Vagina (tissue), 2 donors: ENCODE data around the gene CDKN2AIP.

Experiments
- POLR2A ChIP-seq, 2 donors: fragments of 450-650 bp; IDR thresholded peaks; one replicate each; pipeline ENCODE4 v1.6.1; 2017; ENCODE audit warnings: antibody characterized with exemption in 2 of 2, mild to moderate bottlenecking in 2 of 2, moderate library complexity in 2 of 2
- POLR2AphosphoS5 ChIP-seq, 2 donors: sonication (generic); formaldehyde crosslinking; IDR thresholded peaks; one replicate each; pipeline ENCODE4 v1.9.0; 2017; ENCODE audit warnings: antibody characterized with exemption in 2 of 2, mild to moderate bottlenecking in 2 of 2, low read depth in 1 of 2; ENCODE audit not compliant: insufficient read depth in 1 of 2
- TF ChIP-seq, protein P1 (sequence below), 3 experiments: fragments of 450-650 bp in 2 of 3; fragments of 200-600 bp in 1 of 3; sonication (generic) in 1 of 3; IDR thresholded peaks; one replicate each; pipeline ENCODE4 v1.5.1; 2017 to 2019; ENCODE audit warnings: antibody characterized with exemption in 3 of 3, mild to moderate bottlenecking in 2 of 3, moderate library complexity in 2 of 3

DNA sequence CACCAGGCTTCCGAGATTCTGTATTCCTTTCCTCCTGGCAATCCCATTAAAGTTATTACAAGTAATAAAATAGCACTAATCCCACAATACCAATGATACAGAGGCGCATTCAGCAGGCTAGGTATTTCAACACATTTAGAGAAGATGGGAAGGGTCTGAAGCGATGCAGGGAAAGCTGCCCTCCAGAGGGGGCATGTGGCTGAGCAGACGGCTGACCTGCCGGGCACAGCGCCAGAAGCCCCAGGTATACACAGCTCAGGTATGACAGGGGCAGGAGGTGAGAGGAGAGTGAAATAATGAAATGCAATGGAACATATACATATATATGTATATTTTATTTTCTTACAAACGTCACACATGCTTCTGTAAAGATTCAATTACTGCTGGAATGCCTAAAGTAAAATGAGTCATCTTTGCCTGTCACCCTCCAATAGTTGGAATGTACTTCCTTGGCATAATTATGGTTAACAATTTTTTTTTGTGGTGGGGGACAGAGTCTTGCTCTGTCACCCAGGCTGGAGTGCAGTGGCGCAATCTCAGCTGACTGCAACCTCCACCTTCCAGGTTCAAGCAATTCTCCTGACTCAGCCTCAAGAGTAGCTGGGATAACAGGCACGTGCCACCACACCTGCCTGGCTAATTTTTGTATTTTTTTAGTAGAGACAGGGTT is 21.3 kb upstream of the CDKN2AIP start:
- TF ChIP-seq, protein P1, sequence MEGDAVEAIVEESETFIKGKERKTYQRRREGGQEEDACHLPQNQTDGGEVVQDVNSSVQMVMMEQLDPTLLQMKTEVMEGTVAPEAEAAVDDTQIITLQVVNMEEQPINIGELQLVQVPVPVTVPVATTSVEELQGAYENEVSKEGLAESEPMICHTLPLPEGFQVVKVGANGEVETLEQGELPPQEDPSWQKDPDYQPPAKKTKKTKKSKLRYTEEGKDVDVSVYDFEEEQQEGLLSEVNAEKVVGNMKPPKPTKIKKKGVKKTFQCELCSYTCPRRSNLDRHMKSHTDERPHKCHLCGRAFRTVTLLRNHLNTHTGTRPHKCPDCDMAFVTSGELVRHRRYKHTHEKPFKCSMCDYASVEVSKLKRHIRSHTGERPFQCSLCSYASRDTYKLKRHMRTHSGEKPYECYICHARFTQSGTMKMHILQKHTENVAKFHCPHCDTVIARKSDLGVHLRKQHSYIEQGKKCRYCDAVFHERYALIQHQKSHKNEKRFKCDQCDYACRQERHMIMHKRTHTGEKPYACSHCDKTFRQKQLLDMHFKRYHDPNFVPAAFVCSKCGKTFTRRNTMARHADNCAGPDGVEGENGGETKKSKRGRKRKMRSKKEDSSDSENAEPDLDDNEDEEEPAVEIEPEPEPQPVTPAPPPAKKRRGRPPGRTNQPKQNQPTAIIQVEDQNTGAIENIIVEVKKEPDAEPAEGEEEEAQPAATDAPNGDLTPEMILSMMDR (IDR thresholded peaks at IDR 0.05): no peak
- TF ChIP-seq POLR2A (IDR thresholded peaks at IDR 0.05) (no peak), POLR2AphosphoS5 (IDR thresholded peaks at IDR 0.05; ENCODE audit: insufficient read depth in 1 of 2, low read depth in 1 of 2) (no peak)
